Measurements from ENCODE around the gene SCNM1. TPM values are rescaled to one million over a fixed set of nuclear protein-coding genes. Genes with fewer than 3 reads are reported as not detected.

SCNM1 gene
- total and polyA plus RNA-seq, 9 of the 15 experiments (the other 6 are each of a cell fraction or from before 2014, with no cell fraction given): 17.2 to 204 (median 63.0) TPM

GRCh38 chr1:151189637-151190445, 23.9 kb downstream of the SCNM1 start, which contains the start of gene VPS72:
Gene VPS72 (minus strand): TSS chr1:151190197. CDS start chr1:151190121, 76 bp downstream.
- BruUV-seq (replicated peaks): no TSS peak
- POLR2A ChIA-PET: interaction anchor here (0.6 to 2.0 kb wide), 11 partner anchors 12 to 340 kb away, joined by 3 to 10 read pairs (median 4); partner anchors contain the start of genes PSMD4, SCNM1, TMOD4 and ZNF687
- intact Hi-C loops (cut with micrococcal nuclease) (loop anchor here (5.0 to 10.0 kb wide), 2 partner anchors 195 to 547 kb away; no protein-coding TSS in a partner anchor), in situ Hi-C loops (cut with MboI) (no loop called here)
- ATAC-seq (peak; percentile 92), FAIRE-seq (peak; percentile 80), DNase-seq (ENCODE audit: extremely low read depth in 1 of 4, low spot score in 3 of 4) (peak; percentile 91 to 95 (median 92))
- WGBS (ENCODE audit: insufficient coverage, low coverage, missing lambda C conversion rate): 1% methylated on average over 38 of the region's 42 CpGs
- Histone ChIP-seq H3K27me3 (ENCODE audit: control insufficient read depth in 2 of 2, insufficient read depth in 2 of 2, low read length in 2 of 2) (no peaks in the 10 kb centered on the region), H4K20me1 (replicated peaks; ENCODE audit: control insufficient read depth, insufficient read depth, low read length) (no peaks in the 10 kb centered on the region), H3K27ac (ENCODE audit: extremely low read depth, low read depth, low read length) (peak within 1 kb of the TSS; percentile 74), H3K4me3 (peak within 1 kb of the TSS; percentile 71), H3K4me1 (replicated peaks in 1 of 2; ENCODE audit: control insufficient read depth in 2 of 2, insufficient read depth in 2 of 2, low read length in 2 of 2) (peaks cover 8% of the 10 kb centered on the region in 2 experiments; a peak in 4 of 5 replicates), H3K79me2 (ENCODE audit: control insufficient read depth, insufficient read depth, low read length) (peaks cover 35% of the 10 kb centered on the region), H2AFZ (ENCODE audit: low read depth, low read length) (peak within 1 kb of the TSS; percentile 89), H3K9me3 (replicated peaks; ENCODE audit: control insufficient read depth, insufficient read depth, low read depth, low read length) (no peaks in the 10 kb centered on the region), H3K9ac (ENCODE audit: insufficient read depth in 1 of 2, low read depth in 2 of 2, low read length in 2 of 2) (peak within 1 kb of the TSS; percentile 92 to 97), H3K36me3 (ENCODE audit: control insufficient read depth, insufficient read depth, low read length) (peaks cover 11% of the 10 kb centered on the region), H3K9me1 (ENCODE audit: control insufficient read depth, insufficient read depth, low read length) (no peaks in the 10 kb centered on the region), H3K4me2 (ENCODE audit: insufficient read depth, low read length) (peak within 1 kb of the TSS; percentile 97)
- CTCF ChIA-PET (ENCODE audit: low intra/inter-chr PET ratio): no interaction called here
- peak; percentile 88 for TF ChIP-seq ZFX (CRISPR knock-in tag; IDR thresholded peaks at IDR 0.05)
- TF ChIP-seq PML (IDR thresholded peaks at IDR 0.05; ENCODE audit: low read length): peak; percentile 79; the same call in 1 of the 2 replicates
- no peak for TF ChIP-seq USF2 (CRISPR knock-in tag; IDR thresholded peaks at IDR 0.05)
- TF ChIP-seq ATF7 (IDR thresholded peaks at IDR 0.05): peak; percentile 75
- TF ChIP-seq AFF1 (IDR thresholded peaks at IDR 0.05; ENCODE audit: low read depth in 1 of 2, partially characterized antibody in 2 of 2): peak in 1 of 2 experiments; percentile 67
- TF ChIP-seq KLF1 (tag; IDR thresholded peaks at IDR 0.05): peak; percentile 69
- TF ChIP-seq ZNF217 (CRISPR knock-in tag; IDR thresholded peaks at IDR 0.05): no peak
- peak; percentile 91 for TF ChIP-seq TBP (optimal IDR thresholded peaks at IDR 0.05; ENCODE audit: low read depth, low read length)
- TF ChIP-seq ETV1 (tag; conservative IDR thresholded peaks at IDR 0.05; ENCODE audit: low read depth): peak; percentile 92
- peak in 1 of 2 experiments; percentile 79; a peak in 1 of 4 replicates for TF ChIP-seq ZNF639 (CRISPR knock-in tag; conservative IDR thresholded peaks at IDR 0.05 in 1 of 2, IDR thresholded peaks at IDR 0.05 in 1 of 2)
- TF ChIP-seq ZNF445 (CRISPR knock-in tag; IDR thresholded peaks at IDR 0.05; ENCODE audit: low read depth): no peak
- 0 out of 4 replicates have a peak, but pooled peaks of 1 of the 2 experiments have one; percentile 64 for TF ChIP-seq TEAD1 (CRISPR knock-in tag; IDR thresholded peaks at IDR 0.05)
- TF ChIP-seq CREB1 (IDR thresholded peaks at IDR 0.05): peak; percentile 51
- TF ChIP-seq CREB1 (CRISPR knock-in tag; IDR thresholded peaks at IDR 0.05): peak; percentile 64
- peak; percentile 81 for TF ChIP-seq HCFC1 (IDR thresholded peaks at IDR 0.05; ENCODE audit: low read depth, low read length)
